HG02588 (cell line): ENCODE measurements around the gene UBE2QL1.

Source experiments
- ATAC-seq: cut with Tn5 transposase; IDR thresholded peaks from one replicate; pipeline ENCODE4 v1.9.1; 2021; ENCODE audit warnings: mild to moderate bottlenecking, moderate library complexity; ENCODE audit not compliant: unreplicated experiment

Gene UBE2QL1

DNA sequence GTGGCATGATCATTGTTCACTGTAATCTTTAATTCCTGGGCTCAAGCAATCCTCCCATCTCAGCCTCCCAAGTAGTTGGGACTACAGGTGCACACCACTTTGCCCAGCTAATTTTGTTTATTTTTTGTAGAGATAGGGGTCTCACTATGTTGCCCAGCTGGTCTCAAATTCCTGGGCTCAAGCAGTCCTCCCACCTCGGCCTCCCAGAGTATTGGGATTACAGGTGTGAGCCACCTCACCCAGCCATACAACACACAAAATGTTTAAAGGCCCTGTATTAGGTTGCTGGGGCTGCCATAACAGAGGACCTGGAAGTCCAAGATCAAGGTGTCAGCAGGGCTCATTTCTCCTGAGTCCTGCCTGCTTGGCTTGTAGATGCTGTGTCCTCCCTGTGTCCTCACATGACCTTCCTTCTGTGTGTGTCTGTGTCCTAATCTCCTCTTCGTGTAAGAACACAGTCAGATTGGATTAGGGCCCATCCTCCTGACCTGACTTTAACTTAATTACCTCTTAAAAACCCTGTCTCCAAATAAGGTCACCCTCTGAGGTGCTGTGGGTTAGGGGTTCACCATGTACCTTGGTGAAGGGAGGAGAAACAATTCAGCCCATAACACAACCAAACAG, 5.4 kb downstream of the UBE2QL1 start:
- ATAC-seq: no peak

DNA sequence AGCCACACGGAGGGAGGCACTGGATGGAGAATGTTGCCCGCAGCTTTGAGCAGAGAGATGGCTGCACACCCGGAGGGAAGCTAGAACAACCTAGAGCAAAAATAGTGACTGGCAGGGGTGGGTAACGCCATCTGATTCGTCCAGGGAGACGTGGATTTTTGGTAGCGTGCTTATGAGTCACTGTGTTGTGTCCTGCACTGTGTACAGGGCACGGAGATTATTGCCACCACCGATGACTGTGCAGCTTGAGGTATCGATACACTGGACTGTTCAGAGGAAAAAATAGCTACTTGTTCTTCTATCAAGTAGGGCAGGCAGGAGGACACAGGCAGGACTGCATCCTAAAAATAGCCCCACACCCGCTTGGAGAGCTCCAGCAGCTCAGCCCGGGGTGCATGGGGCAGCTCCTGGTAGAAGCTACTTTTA, 6.0 kb downstream of the UBE2QL1 start:
- ATAC-seq: no peak

DNA sequence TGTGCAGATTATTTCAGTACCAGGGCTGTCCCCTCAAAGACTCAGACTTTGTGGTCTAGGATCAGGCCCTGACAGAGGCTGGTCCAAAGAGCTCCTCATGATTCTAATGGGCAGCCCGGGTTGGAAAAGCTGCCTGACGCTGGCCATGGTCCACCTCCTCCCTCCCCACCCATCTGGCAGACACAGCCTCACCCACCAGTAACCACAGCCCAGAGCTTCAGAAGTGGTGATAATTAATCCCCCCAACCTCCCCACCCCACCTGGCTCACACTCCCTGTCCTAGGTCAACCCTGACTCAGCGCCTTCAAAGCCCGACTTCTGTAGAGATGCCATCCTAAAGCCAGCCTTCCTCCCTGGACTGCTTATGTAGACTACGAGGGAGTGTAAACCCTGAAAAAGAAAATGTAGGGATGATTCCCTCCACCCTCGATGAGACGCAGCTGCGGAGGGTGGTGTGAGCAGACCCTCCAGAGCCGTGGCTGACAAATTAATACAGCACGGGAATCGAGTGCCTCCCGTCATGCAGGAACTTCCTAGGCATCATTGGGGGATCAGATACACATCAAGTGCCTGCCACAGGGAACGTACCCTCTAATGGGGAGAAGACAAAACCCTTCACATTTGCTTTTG, 7.0 kb downstream of the UBE2QL1 start:
- no peak for ATAC-seq

DNA sequence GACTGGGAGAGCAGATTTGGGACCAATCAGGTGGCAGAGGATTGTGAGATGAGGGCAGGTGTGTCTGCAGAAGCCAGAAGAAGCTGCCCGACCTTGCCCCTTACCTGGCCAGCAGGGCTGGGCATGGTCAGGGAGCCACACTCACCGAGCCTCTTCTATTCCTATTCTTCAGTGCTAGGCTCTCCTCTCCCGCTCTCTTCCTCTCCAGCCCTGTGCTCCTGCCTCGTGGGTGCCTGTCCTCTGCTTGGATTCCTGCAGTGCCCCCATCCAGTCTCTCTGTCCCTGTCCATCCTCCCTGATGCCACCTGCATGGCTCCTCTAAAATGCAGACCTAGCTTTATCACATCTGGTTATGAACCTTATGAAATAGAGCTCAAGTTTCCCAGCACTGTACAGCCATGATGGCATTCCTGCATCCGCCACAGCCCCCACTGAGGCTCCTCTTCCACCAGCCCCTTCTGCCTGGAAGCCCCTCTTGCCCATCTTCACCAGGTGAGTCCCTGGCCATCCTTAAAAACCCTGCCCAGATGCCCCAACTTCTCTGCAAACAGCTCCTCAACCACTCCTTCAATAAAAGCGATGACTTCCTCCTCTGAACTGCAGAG, 8.2 kb downstream of the UBE2QL1 start:
- ATAC-seq: no peak

DNA sequence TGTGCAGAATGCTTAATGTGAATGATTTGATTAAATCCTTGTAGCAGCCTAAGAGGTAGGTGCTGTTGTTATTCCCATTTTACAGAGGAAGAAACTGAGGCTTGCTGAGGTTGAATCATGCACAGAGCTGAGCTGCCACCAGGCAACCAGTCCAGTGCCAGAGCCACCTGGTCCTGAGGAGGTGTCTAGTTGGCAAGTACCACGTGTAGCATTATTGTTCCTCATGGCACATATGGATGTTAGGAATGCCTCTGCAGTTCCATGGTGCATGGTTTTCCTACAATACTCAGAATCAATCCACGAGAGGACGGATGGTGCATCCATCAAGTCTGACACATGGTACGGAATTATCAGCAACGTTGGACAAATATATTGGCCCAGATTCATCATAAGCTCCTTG, 8.9 kb downstream of the UBE2QL1 start:
- ATAC-seq: no peak

DNA sequence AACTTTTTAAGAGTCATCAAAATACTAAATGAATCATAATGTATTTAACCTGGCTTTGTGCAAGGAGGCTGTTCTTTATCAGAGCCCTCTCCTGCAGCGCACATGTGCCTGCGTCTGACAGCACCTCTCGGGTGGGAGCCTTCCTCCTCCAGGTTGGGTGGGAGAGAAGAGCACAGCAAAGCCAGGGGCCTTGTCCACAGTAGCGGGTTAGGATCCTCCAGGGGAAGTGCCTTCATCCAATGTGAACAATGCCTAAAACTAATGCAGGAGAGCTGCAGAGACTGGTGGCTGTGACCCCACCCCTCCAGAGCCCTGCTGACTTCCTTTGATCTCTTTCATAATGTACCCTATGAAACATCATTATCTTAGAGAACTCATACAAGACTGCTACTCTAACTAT, 10.2 kb downstream of the UBE2QL1 start:
- ATAC-seq: no peak

DNA sequence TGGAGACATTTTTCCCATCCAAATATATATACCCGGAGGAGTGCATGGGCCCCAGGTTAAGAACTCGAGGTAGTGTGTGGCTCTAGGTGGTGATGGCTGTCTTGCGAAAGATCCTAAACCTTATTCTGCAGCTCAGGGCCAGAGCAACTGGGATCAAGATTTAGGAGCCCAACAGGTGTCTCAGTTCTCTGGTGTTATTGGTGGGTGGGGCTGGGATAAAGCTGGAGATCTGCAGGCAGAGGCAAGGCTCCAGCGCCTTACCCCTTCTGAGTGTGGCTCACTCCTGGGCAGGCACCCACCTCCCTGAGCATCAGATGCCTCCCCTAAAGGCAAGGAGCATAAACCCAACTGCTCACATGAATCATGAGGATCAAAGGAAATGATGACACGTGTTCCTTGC, 11.2 kb downstream of the UBE2QL1 start:
- ATAC-seq: no peak

DNA sequence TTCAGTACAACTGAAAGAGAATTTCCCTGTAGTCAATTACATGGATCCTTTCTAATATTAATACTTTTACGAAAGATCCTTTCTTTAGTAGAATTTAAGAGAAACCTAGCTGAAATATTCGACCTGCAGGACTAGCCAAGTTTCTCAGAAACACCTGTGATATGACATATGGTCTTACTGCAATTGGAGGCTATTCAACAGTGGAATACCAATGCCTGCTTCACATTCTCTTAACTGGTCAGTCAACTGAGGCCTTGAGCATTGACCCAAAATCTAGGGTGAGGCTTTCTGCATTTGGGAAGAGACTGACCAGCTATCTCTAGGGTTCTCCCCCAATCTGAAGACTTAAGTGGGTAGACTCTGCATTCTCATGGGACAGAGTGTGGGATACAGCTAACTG, 12.3 kb downstream of the UBE2QL1 start:
- no peak for ATAC-seq

DNA sequence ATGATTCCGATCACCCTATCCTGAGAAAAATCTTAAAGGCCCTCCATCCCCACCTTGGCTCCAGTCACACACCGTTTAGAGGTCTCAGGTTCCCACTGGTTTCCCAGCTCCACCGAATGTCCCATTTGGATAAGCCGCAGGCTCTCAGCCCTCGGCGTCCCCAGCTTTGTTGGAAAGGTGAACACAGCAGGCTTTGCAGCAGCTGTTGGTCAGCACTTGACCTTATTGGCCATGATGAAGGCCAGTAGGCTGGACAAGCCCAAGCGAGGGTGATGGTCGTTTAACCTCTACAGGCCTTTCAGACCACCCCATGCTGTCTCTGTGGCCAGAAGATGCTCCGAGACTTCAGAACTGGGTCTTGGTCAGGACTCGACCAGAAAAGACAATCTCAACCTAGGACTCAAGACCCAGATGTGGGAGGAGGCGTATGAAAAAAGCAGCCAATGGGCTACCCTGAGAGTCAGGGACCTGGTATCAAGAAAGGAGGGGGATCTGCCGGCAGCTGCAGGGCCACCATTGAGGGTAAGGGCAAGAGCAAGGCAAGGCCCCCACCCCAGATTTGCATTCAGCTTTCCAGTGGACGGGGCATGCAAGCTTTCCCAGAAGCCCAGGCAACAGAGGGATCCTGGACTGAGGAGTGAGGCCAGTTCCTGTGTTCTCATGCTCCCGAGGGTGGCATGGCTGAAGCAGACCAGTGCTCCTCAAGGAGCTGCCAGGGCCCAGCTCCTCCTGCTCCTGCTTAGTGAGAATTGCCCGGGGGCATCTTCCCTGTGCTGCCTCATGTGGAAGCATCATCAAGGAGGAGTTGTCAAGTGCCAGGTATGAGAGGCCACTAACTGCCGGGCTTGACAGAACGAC, 13.4 kb downstream of the UBE2QL1 start:
- ATAC-seq: no peak

DNA sequence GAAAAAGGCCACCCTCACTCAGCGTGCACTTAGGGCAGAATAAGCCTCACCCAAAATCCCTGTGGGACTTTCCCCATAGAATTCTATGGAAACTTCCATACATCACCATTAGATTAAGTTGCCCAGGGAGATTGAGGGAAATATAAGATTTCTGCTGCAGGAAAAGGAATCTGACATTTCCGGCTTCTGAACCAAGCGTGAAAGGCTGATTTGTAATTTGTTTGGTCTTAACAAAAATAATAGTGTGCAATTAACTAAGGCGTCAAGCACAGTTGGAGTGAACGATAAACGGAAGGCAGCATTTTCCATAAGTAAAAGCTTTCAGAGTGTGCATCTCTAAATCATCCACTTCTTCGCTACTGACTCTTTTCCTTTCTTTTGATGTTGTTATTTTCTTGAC, 14.0 kb downstream of the UBE2QL1 start:
- no peak for ATAC-seq

DNA sequence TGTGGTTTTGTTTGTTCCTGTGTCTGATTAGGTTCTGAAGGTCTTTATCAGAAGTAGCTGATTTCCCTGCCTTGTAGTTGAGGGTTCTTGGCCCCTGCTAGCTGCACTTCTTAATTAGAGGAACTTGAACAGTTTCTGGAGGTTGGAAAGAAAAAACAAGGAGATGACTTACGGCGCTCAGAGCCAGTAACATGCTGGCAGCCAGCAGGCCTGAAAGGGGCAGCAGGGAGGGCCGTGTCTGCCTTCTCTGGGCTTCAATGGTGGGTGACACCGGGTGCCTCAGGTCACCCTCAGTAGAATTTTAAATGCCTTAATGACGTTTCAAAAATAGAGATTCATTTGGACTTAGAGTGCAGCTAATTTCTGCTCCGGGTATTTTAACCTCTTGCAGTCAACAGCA, 15.8 kb downstream of the UBE2QL1 start:
- no peak for ATAC-seq

DNA sequence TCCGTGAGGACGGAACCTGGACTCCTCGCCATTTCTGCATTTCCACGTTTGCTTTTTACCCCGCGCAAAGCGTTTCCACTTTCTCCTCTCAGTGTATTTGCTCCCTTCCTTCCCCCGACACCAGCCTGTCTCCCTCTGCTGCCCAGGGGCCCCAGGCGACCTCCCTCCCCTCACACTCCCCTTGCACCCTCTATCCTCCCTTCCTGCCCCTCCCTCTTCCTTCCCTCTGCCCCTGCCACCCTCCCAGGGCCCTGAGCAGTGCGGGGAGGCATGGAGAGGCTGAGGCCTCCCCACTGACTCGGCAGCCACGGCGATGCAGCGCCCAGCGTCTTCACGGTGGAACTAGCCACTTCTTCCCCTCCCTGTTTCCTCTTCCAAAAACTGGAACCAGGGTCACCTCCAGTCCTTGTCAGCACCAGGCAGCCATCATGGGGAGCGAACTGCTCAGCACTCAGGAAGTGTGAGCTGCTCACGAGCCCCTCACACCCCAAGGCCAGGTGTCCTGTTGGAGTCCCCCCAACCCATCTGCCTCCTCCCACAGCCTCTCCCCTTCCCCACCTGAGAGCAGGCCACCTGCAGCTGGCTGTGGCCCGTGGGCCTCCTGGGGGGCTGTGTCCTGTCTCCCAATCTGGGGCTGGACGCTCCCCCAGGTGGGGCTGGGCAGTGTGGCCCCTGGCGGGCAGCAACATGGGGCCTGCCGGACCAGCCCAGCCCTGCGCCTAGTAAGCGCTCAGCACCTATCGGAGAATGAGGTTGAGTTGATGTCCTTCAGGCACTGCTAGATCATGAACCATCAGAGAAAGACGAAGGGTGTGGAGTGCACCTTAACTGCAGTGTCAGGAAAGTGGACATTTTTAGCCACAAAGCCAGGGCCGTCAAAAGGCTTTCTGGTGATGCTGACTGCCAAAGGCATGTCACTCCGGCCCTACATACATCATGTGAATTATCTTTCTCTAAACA, 17.5 kb downstream of the UBE2QL1 start:
- ATAC-seq: no peak

DNA sequence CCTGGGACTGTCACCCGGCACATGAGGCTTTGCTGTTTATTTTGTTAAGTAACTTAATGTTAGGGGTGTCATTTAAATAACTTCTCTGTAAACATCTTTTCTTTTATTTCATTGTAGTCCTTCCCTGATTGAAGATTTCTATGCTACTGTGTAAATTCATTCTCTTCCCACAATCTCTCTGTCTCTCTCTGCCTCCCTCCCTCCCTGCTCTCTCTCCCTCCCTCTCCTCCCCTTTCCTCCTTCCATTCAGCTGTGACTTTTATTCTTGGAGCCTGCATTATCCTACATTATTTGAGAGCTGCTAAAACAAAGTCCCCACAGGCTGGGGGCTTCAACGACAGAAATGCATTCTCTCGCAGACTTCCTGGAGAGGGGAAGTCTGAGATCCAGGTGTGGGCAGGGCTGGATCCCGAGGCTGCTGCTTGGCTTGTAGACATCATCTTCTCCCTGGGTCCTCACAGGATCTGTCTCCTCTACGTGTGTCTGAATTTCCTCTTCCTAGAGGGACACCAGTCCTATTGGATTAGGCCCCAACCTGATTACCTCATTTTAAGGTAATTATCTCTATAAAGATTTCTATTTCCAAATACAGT, 18.4 kb downstream of the UBE2QL1 start:
- no peak for ATAC-seq

DNA sequence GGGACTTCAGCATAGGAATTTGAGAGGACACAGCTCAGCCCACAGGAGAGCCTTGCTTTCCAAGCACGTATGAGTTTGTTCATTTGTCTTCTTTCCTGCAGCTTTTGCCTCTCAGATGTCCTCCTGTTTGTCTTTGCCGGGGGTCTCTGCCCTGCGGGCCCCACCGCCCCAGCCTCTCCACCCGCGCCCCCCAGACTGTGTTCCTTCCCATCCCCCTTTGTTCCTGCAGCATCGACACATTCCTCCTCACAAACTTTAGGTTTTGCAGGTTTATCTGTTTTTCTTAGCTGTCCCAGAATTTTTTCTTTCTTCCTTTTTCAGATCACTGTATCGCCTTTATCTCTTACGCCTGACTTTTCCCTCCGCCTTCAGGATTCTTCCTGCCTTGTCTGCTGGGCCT, 18.9 kb downstream of the UBE2QL1 start:
- ATAC-seq: no peak

DNA sequence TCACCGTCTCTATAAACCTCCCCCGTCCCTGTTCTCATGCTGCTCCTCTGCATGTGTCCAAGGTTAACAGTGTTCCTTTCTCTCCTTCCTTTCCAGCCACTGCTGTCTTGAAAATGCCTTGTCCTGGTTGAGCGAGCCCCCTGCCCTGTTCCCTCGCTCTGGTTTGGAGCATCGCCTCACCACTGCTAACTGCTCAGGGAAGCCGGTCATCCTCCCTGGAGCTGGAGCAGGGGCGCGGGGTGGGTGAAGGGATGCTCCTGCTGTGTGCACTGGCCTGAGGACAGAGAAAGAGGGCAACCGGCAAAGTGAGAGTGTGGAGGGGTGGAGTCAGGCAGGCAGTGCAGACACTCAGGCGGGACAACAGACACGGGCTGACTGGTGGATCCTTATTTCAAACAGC, 19.4 kb downstream of the UBE2QL1 start:
- no peak for ATAC-seq

DNA sequence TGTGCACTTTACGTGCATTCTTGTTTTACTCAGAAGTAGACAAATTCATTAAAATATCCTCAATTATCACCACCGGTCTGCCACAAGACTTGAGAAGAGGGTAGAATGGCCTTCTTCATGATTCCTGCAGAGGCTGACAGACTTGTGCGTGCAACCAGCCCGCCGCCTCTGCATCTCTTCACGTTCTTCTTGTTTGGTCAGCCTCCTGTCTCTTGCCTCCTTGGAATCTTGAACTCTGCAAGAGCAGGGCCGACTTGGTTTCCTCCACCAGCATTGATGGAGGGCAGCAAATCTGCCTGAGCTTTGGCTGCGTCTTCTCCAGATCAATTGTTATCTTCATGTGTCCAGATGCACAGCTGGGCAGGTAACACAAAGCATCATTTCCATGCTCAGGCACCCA, 20.2 kb downstream of the UBE2QL1 start:
- no peak for ATAC-seq

DNA sequence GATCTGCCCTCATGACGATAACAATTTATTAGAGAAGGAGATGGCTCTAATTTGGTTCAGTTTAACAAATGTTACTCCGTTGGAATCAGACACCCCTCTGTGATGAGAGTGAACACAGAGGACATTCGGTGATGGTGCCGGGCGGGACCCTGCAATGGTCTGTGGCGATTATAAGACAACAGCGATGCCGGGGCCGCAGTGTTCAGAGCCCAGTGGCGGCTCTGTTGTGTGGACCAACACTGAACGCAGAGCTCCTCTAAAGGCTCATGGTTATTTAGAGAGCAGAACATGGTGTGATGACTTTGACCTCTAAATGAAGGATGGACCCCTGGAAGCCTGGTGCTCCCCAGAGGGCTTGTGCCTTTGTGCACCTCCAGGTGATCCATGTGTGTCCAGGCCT, 21.2 kb downstream of the UBE2QL1 start:
- ATAC-seq: no peak

DNA sequence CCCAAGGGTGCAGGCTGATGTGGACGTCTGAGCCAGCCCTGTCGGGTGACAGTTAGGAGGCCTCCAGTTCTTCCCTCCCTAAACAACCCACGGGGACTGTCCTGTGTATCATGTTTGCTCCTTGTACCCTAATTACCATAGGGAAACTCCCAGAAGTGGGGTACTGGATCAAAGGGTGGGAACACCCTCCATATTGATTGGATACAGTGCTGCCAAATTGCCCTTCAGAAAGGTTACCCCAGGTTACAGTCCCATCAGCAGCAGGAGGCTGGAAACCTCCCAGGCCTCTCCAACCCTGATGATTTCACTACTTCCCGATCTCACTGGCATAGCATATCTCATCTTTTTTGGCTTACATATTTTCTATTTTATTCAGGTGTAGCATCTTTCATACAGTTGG, 22.0 kb downstream of the UBE2QL1 start:
- ATAC-seq: no peak

DNA sequence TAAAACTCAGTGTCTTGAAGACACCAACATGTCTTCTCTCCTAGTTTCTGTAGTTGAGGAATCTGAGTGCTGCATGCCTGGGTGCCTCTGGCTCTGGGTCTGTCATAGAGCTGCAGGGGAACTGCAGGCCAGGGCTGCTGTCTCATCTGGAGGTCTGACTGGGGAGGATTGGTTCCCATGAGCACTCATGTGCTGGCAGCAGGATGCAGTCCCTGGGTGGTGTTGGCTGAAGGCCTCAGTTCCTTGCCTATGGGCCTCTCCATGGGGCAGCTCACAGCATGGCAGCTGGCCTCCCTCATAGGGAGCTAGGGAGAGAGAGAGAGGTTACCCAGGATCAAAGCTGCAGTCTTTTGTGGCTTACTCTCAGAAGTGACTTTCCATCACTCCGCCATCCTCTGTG, 22.6 kb downstream of the UBE2QL1 start:
- no peak for ATAC-seq

DNA sequence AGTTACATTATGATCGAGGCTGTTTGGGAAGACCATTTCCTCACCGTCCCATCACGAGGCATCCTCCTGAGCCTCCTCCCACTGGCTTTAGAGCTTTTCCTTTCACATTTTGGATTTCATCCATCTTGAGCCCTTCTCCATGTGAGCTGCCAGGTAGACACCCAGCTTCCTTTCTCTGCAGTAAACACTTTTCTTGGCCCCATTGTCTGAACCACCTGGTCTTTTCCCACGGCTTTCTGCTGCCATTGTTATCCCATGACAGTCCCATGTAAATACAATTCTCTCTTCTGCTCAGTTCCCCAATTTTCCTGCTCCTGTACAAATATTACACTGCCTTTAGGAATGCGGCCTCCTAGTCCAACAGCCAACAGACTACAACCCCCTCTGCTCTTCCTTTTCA, 24.1 kb downstream of the UBE2QL1 start:
- ATAC-seq: no peak
